GM21447 (cell line): ENCODE data around the gene PDE6C.
"Not testable (repeated sequence)": the region's sequence is repeated elsewhere in the genome, so short reads cannot be mapped to it uniquely, and the experiment has no call there.

ENCODE experiments used
- ATAC-seq: cut with Tn5 transposase; IDR thresholded peaks from one replicate; pipeline ENCODE4 v1.9.1; 2021; ENCODE audit not compliant: unreplicated experiment

PDE6C gene

GRCh38 chr10:93629647-93630305, 17.4 kb downstream of the PDE6C start:
- no peak for ATAC-seq

- ATAC-seq: no peak
These were observed 18.6 kb downstream of the PDE6C start for GRCh38 chr10:93630625-93631557.

- no peak for ATAC-seq
These were observed 27.5 kb downstream of the PDE6C start for GRCh38 chr10:93639791-93640190.

GRCh38 chr10:93652857-93653256, 40.5 kb downstream of the PDE6C start:
- ATAC-seq: no peak

GRCh38 chr10:93654201-93654600, 41.9 kb downstream of the PDE6C start:
- ATAC-seq: no peak

- no peak for ATAC-seq
These were observed 43.8 kb downstream of the PDE6C start for GRCh38 chr10:93656155-93656554.

- ATAC-seq: no peak
These were observed 45.4 kb downstream of the PDE6C start for GRCh38 chr10:93657757-93658156.

GRCh38 chr10:93666030-93666429, 53.7 kb downstream of the PDE6C start:
- no peak for ATAC-seq

- ATAC-seq: no peak
These were observed 55.5 kb downstream of the PDE6C start for GRCh38 chr10:93667795-93668194.

- ATAC-seq: no peak
These were observed 58.0 kb downstream of the PDE6C start for GRCh38 chr10:93670372-93670771.

- ATAC-seq: no peak
These were observed 58.7 kb downstream of the PDE6C start for GRCh38 chr10:93671042-93671441.

GRCh38 chr10:93672022-93672678, 59.8 kb downstream of the PDE6C start:
- no peak for ATAC-seq

- no peak for ATAC-seq
These were observed 60.6 kb downstream of the PDE6C start for GRCh38 chr10:93672890-93673289.

GRCh38 chr10:93673791-93674190, 61.5 kb downstream of the PDE6C start:
- no peak for ATAC-seq

- no peak for ATAC-seq
These were observed 66.0 kb downstream of the PDE6C start for GRCh38 chr10:93678386-93678785.

- no peak for ATAC-seq
These were observed 66.7 kb downstream of the PDE6C start for GRCh38 chr10:93678805-93679587.

- ATAC-seq: no peak
These were observed 68.2 kb downstream of the PDE6C start for GRCh38 chr10:93680412-93681047.

- no peak for ATAC-seq
These were observed 75.4 kb downstream of the PDE6C start for GRCh38 chr10:93687737-93688136.

- ATAC-seq: no peak
These were observed 83.4 kb downstream of the PDE6C start for GRCh38 chr10:93695740-93696139.

- not testable (repeated sequence) for ATAC-seq
These were observed 84.2 kb downstream of the PDE6C start for GRCh38 chr10:93696582-93696981.
